Measurements from ENCODE around the gene DBH.
"Not testable (repeated sequence)": the region's sequence is repeated elsewhere in the genome, so short reads cannot be mapped to it uniquely, and the experiment has no call there.

Gene DBH

DNA sequence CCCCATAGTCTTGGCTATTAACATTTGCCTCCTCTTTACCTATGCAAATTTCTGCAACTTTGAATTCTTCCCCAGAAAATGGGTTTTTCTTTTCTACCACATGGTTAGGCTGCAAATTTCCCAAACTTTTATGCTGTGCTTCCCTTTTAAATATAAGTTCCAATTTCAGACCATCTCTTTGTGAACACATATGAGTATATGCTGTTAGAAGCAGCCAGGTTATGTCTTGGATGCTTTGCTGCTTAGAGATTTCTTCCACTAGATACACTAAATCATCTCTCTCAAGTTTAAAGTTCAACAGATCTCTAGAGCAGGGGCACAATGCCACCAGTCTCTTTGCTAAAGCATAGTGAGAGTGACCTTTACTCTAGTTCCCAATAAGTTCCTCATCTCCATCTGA lies 10.2 kb upstream of the DBH start:
- not testable (repeated sequence) for DNase-seq (ENCODE audit: low spot score)

DNA sequence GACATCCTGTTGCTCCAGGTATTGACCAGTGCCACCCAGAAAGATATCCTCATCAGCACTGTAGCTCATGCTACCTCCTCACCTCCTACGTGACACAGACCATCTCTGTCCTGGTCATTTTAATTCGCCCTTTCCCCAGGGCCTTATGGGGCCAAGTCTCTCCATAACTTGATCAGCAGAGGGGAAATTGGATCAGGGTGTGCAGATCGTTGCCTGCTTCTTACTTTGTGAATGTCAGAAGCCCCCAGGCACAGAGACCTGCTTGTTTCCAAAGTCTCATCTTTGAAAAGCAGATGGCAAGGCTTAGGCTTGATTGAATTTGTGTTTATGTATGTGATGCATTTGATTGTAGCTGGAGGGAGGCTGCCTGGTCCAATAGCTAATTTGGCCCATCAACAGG lies 8.8 kb upstream of the DBH start:
- DNase-seq (ENCODE audit: low spot score): no peak

DNA sequence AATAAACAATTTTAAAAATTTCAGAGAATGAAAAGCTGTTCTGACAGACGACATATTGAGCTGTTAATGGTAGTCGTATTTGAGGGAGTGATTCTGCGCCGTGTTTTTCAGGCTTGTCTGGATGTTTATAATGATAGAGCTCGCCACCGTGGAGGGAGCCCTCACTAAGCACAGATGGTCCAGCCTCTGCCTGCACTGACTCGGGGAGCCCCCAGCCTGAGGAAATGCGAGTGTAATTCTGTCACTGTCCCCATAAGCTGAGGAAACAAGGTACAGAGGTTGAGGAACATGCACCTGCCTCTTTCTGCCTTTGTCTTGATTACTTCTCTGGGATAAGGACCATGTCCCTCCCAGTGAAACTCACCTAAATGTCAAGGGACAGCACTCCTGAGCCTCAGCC lies 7.4 kb upstream of the DBH start:
- no peak for DNase-seq (ENCODE audit: low spot score)

- DNase-seq (ENCODE audit: low spot score): no peak
Measured at GRCh38 chr9:133629221-133630110, 6.7 kb upstream of the DBH start.

DNA sequence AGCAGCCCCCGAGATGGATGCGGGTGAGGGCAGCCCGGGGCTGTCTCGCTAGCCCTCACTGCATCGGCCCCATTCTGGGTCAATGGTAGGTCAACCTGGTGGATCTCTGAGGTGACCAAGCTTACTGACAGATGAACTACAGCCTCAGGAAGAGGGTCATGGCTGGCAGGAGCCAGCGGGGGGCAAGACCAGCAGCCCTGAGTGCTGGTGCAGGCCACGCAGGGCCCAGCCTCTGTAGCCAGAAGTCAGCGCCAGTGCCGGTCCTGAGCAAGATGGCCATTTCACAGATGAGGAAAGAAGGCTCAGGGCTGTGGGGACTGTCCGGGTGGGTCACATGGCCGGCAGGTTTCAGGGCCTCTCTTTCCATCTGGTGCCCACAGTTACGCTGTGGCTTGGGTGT lies 5.1 kb upstream of the DBH start:
- no peak for DNase-seq (ENCODE audit: low spot score)

DNA sequence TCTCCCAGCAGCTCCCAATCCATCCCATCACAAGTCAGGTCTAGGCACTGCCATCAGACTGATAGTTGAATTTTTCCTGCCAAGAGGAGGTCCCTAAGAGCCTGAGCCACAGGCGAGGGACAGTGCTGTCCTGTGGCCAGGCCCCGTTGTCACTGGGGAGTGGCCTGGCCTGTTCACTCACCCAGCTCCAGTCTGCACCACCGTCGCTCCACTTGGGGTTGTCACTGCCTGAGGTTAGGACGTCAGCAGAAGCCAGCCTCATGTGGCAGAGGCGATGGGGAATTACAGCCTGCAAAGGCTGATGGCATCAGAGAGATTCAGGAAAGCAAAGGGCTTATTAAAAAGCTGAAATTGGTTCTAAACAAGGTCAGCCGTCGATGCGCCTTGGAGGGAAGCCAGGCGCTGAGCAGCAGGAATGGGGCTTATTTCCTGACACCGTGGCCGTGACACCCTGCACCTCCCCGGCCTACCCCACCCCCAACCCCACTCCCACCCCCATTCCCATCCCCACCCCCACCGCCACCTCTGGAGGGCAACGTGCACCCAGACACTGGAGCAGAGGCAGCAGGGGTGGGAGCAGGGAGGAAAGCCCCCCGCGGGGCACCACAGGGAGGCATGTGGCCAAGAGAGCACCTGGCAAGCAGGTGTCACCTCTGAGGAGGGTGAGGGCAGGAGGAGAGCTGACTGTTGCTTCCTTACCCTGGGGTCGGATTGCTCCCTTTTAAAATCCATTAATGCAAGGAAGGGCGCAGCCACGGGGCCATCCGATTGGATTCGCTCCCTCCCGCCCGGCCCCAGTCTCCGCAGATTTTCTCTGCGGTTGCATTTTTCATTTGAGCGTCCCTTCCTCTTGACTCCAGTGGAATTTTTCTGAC lies 3.1 kb upstream of the DBH start:
- no peak for DNase-seq (ENCODE audit: low spot score)

DNA sequence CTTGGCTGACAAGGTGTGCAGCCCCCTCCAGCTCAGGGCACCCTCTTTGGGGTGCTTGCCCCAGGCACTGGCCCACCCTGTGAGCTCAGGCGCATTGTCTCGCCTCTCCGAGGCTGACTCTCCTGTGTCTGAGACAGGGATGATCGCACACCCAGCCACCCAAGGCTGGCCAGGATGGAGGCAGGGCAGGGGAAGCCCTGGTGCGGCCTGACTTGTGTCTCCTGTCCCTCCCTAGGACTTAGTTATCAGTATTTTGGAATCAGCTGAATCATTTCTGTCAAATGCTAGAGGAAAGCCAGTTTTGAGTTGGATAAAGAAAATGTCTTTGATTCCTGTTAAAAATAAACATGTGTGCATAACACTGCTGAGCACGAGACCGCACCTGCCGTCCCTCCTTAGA lies 2.5 kb upstream of the DBH start:
- DNase-seq (ENCODE audit: low spot score): no peak

DNA sequence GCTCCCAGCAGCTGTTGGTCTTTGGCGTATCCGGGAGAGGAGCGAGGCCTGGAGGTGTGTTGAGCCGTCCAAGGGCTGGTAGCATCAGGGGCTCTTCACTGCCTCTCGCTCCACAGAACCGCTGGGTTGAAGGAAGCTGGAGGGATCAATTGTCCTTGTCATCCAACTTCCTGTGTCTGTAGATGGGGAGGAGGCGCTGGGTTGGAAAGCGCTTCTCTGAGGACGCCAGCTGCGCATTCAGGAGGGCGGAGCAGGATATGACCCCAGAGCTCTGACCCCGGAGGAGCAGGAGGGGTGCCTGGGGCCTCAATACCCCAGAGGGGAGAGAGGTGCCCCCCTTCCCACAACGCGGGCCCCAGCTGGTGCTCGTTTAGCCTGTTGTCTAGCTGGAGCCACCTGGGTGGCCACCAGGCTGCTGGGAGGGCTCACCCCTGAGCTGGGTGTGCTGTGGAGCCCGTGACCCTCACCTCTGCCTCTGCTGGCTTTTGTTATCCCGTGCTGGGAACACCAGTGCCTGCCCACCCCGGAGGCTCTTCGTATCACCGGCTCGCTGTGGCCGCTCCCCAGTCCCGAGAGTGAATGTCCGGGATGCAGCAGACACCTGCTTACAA lies 2.0 kb upstream of the DBH start:
- DNase-seq (ENCODE audit: low spot score): no peak

DNA sequence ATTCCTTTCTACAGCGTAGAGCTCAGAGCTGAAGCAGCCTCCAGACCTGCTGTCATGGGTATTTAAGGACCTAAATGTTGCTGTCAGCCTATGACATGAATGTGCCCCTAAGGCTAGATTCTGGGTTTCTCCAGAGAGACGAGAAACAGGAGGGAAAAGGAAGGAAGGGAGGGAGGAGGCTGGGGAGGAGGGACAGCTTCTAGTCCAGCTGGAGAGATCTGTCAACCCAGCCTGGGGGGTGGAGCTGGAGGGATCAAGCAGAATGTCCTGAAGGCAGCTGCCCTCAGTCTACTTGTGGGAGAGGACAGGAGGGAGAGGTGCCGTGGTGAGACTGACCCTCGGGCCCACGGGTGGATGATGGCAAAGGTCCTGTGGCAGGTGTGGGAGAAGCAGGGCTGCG lies 1.1 kb upstream of the DBH start:
- no peak for DNase-seq (ENCODE audit: low spot score)

- no peak for DNase-seq (ENCODE audit: low spot score)
Measured at GRCh38 chr9:133636902-133637301, 739 bp downstream of the DBH start.

DNA sequence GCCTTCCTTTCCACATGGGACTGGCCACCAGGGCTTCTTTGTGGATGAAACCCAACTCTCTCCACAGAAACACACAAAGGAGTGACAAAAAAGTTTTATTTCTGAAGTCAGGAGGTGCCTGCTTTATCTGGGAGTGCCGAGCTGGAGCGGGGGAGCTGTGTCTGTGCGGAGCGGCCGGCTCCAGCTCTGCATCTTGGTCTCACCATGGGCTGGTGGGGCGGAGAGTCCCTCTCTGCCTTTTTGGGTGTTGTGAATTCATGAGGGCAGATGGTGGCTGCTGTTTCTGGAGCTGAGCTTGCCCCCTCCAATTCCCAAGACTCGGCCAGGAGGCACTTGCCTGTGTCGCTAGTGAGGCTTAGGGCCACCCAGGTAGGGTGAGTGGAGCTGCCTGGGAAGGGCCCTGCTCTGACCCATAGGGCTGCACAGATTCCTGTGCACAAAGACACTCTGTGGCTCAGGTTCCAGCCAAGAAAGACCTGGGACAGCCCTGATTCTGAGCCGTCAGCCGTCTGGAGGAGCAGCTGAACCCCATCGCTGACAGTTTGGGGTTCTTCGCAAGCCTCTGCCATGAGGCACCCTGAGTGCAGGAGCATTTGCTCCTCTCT lies 1.4 kb downstream of the DBH start:
- no peak for DNase-seq (ENCODE audit: low spot score)

GRCh38 chr9:133638076-133638475 lies 1.9 kb downstream of the DBH start:
- no peak for DNase-seq (ENCODE audit: low spot score)

- DNase-seq (ENCODE audit: low spot score): no peak
Measured at GRCh38 chr9:133638711-133639110, 2.5 kb downstream of the DBH start.

GRCh38 chr9:133639613-133640012 lies 3.5 kb downstream of the DBH start:
- DNase-seq (ENCODE audit: low spot score): no peak

DNA sequence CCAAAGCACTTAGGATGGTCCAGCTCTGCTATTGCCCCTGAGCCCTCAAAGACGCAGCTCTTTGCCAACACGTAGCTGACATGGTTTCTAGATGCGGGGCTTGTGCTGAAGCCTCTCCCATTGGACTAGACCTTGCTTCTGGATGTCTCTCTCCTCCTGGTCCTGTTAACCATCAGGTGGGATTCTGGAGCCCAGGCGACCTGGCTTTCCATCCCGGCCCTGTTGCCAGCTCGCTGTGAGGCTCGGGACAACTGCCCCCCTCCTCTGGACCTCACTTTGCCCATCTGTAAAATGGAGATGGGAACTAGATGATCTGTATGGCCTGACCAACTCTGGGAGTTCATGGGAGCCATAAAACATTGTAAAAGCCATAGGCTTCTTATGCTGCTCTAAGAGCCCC lies 4.0 kb downstream of the DBH start:
- no peak for DNase-seq (ENCODE audit: low spot score)

DNA sequence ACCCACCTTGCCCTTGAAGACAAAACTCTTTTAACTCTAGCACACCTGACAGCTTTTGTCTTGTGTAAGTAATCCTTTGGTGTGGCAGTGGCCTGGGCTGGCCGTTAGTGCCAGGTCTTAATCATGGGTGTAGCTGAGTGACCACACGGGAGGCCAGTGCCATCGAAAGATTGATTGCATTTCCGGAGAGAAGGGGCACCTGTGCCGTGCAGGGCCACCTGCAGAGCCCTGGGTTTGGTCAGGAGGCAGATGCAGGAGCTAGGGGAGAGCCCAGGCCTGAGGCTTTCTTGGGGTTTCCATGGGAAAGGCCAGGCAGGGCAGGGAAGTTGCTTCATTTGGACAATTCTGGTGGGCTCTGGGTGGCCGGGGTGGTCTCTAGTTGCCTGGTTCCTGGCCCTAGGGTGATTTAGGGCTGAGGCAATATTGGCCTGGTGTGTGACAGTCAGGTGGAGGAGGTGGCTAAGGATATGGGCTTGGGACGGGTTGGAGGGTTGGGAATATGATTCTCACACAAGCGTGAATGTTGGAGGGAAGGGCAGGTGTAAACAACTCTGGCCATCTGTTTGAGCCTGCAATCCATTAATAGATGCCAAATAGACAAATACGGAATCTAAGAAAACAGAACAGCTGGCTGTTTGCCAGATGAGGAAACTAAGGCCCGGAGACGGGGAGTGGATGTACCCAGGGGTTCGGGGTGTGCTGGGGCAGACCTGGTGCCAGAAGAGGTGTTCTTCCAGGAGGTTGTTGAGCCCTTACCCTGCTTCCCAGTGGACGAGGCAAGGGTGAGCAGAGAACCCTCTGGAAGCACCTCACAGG lies 4.6 kb downstream of the DBH start:
- no peak for DNase-seq (ENCODE audit: low spot score)

GRCh38 chr9:133641396-133641655 lies 5.2 kb downstream of the DBH start:
- DNase-seq (ENCODE audit: low spot score): no peak

DNA sequence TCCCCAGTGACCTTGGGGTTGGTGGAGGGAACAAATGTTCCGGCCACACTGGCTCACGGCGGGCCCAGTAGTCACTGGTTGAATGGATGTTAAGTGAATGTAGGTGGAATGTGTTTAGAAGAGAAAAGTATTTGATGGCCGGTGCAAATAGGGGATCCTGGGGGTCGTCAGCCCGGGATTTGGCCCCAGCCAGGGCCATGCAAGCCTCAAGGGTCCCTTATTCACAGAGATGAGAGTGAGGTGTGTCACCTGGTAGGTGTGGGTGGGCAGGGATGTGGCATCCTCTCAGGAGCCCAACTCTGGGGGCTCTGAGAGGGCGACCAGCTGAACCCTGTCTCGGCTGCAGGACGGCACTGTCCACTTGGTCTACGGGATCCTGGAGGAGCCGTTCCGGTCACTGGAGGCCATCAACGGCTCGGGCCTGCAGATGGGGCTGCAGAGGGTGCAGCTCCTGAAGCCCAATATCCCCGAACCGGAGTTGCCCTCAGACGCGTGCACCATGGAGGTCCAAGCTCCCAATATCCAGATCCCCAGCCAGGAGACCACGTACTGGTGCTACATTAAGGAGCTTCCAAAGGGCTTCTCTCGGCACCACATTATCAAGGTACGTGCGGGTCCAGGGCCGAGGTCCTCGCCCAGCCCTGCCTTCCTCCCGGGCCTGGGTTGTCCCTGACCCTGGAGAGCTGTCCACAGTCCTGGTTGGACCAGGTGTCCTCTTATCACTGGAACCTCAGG lies 5.9 kb downstream of the DBH start:
- no peak for DNase-seq (ENCODE audit: low spot score)

- no peak for DNase-seq (ENCODE audit: low spot score)
Measured at GRCh38 chr9:133642708-133643361, 6.7 kb downstream of the DBH start.

DNA sequence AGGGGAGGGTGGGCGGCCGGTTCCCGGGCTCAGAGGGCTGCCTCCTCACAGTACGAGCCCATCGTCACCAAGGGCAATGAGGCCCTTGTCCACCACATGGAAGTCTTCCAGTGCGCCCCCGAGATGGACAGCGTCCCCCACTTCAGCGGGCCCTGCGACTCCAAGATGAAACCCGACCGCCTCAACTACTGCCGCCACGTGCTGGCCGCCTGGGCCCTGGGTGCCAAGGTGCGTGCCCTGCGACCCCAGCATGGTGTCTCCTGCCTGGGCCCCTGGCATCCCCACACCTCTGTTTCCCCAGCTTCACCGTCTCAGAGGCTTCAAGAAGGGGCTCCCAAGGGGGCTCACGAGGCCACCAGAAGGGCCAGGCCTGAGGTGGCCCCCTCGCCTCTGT lies 7.2 kb downstream of the DBH start:
- no peak for DNase-seq (ENCODE audit: low spot score)
